OCI-LY1 (cell line): ENCODE results near the gene PDE1C.

ENCODE experiments used
- EZH2 ChIP-seq: fragments of 200-600 bp; sonication (generic), shearing (Covaris generic); IDR thresholded peaks from 2 replicates; pipeline ENCODE4 v1.8.0; 2017; ENCODE audit warnings: borderline replicate concordance, mixed run types, mild to moderate bottlenecking, antibody characterized with exemption, low read length, moderate library complexity, mixed read lengths
- TF ChIP-seq, protein P1 (sequence below): fragments of 200-600 bp; sonication (generic), shearing (Covaris generic); IDR thresholded peaks from 2 replicates; pipeline ENCODE4 v1.5.1; 2017; ENCODE audit warnings: mild to moderate bottlenecking, antibody characterized with exemption, low read length, moderate library complexity, mixed read lengths

DNA sequence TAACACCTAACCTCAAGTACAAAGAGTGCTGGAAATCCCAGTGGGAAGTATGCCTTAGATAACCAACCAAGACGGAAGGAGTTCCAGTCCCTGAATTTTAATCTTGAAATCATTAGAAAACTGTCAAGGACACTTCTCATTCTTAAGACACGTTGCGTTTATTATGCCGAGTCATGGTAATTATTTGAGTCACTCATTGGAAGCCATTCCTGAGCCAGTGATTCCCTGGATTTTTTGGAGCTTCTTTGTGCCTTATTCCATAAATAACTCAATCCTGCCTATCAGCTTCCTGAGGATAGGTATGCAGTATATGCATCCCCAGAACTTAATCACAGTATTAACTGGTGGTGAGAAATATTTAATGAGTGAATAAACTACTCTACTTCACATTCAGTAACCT is 305.7 kb downstream of the PDE1C start:
- TF ChIP-seq EZH2, result no peak
- TF ChIP-seq, protein P1, sequence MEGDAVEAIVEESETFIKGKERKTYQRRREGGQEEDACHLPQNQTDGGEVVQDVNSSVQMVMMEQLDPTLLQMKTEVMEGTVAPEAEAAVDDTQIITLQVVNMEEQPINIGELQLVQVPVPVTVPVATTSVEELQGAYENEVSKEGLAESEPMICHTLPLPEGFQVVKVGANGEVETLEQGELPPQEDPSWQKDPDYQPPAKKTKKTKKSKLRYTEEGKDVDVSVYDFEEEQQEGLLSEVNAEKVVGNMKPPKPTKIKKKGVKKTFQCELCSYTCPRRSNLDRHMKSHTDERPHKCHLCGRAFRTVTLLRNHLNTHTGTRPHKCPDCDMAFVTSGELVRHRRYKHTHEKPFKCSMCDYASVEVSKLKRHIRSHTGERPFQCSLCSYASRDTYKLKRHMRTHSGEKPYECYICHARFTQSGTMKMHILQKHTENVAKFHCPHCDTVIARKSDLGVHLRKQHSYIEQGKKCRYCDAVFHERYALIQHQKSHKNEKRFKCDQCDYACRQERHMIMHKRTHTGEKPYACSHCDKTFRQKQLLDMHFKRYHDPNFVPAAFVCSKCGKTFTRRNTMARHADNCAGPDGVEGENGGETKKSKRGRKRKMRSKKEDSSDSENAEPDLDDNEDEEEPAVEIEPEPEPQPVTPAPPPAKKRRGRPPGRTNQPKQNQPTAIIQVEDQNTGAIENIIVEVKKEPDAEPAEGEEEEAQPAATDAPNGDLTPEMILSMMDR, result no peak
